A549 (cell line): Measurements from ENCODE around the gene SAMD8. TPM values are rescaled to one million over a fixed set of nuclear protein-coding genes. Genes with fewer than 3 reads are reported as not detected.

ENCODE experiments used
- ATAC-seq, 2 experiments: fragments of 200-7000 bp in 1 of 2; fragments of >200 bp in 1 of 2; cut with Nextera tagmentation in 1 of 2; cut with Tn5 transposase in 1 of 2; 3 replicates each; pipeline versions ENCODE4 v1.8.0 to v1.9.1; 2018 to 2020; ENCODE audit warnings: mild to moderate bottlenecking in 1 of 2, moderate library complexity in 1 of 2
- CTCF ChIA-PET: fragments of 300-600 bp; sonication (Branson Sonifier 250); formaldehyde crosslinking; extraction: SDS; loops from one replicate; lab custom pipeline; 2021; ENCODE audit warnings: antibody characterized with exemption, inconsistent platforms; lab: Yijun Ruan, JAX
- POLR2A ChIA-PET: fragments of 350-600 bp; formaldehyde crosslinking; extraction: SDS; loops from one replicate; lab custom pipeline; 2021; ENCODE audit warnings: antibody characterized with exemption, inconsistent platforms; lab: Yijun Ruan, JAX
- DNase-seq, 2 experiments: peaks; one replicate each; pipeline versions ENCODE4 v3.0.0 to v3.0.0-alpha.2; 2011 to 2016; ENCODE audit warnings: low read depth in 1 of 2, low spot score in 1 of 2
- FAIRE-seq: peaks from 2 replicates; lab custom pipeline; 2011; peaks lifted over from hg19 to GRCh38; lab: Jason Lieb, UNC
- H3K27ac ChIP-seq, 2 experiments: fragments of >200 bp; sonication (Bioruptor Twin); formaldehyde crosslinking; 3 replicates each; pipeline ENCODE4 v1.5.1; 2016 to 2017
- H3K4me1 ChIP-seq: fragments of >200 bp; sonication (Bioruptor Twin); formaldehyde crosslinking; 3 replicates; pipeline ENCODE4 v1.6.1; 2016
- H3K4me2 ChIP-seq: fragments of >200 bp; sonication (Bioruptor Twin); formaldehyde crosslinking; 3 replicates; pipeline ENCODE4 v1.6.1; 2016
- H3K4me3 ChIP-seq: fragments of >200 bp; sonication (Bioruptor Twin); formaldehyde crosslinking; 3 replicates; pipeline ENCODE4 v1.5.1; 2016
- H3K9me3 ChIP-seq: fragments of >200 bp; sonication (Bioruptor Twin); formaldehyde crosslinking; 3 replicates; pipeline ENCODE4 v1.6.1; 2016
- CHD4 ChIP-seq: fragments of 200-600 bp; sonication (generic); IDR thresholded peaks from 2 replicates; pipeline ENCODE4 v1.6.1; 2016; ENCODE audit warnings: antibody characterized with exemption, mild to moderate bottlenecking, borderline replicate concordance
- JUNB ChIP-seq: fragments of >200 bp; sonication (Bioruptor Twin); formaldehyde crosslinking; IDR thresholded peaks from 2 replicates; pipeline ENCODE4 v1.6.1; 2016
- KDM1A ChIP-seq: fragments of 200-600 bp; sonication (generic); IDR thresholded peaks from 2 replicates; pipeline ENCODE4 v1.6.1; 2016; ENCODE audit warnings: low read depth, mild to moderate bottlenecking
- MYC ChIP-seq: IDR thresholded peaks from 2 replicates; pipeline ENCODE4 v1.6.1; 2012; ENCODE audit warnings: mild to moderate bottlenecking, inconsistent platforms, low read length, improper control_type of control experiment, borderline replicate concordance
- NPAS2 ChIP-seq: fragments of 250-450 bp; sonication (Bioruptor Pico); IDR thresholded peaks from 2 replicates; pipeline ENCODE4 v1.8.0; 2022; ENCODE audit warnings: mild to moderate bottlenecking, moderate library complexity, borderline replicate concordance
- PHF8 ChIP-seq: fragments of 200-600 bp; sonication (generic); IDR thresholded peaks from 2 replicates; pipeline ENCODE4 v1.6.1; 2016; ENCODE audit warnings: low read depth, mild to moderate bottlenecking, antibody characterized with exemption, moderate library complexity, borderline replicate concordance
- POLR2AphosphoS2 ChIP-seq: conservative IDR thresholded peaks from 2 replicates; pipeline ENCODE4 v1.6.1; 2012; ENCODE audit warnings: low read length, improper control_type of control experiment, inconsistent platforms
- RAD21 ChIP-seq, 2 experiments: fragments of >200 bp in 1 of 2; sonication (Bioruptor Twin) in 1 of 2; formaldehyde crosslinking in 1 of 2; IDR thresholded peaks in 1 of 2; conservative IDR thresholded peaks in 1 of 2; 2 replicates in 1 of 2; 3 replicates in 1 of 2; pipeline ENCODE4 v1.6.1; 2012 to 2018; ENCODE audit warnings: inconsistent platforms in 1 of 2
- TP53 ChIP-seq: fragments of 250-450 bp; sonication (Bioruptor Pico); IDR thresholded peaks from 2 replicates; pipeline ENCODE4 v1.5.0; 2021; ENCODE audit warnings: mild to moderate bottlenecking, moderate library complexity
- ZC3H11A ChIP-seq: fragments of 450-650 bp; IDR thresholded peaks from 2 replicates; pipeline ENCODE4 v1.6.1; 2014; ENCODE audit warnings: antibody characterized with exemption, mild to moderate bottlenecking
- WGBS: methylation state at CpG from one replicate; pipeline ENCODE4 v1.1.6; 2017; ENCODE audit errors: missing lambda C conversion rate; 5-methylcytosine and 5-hydroxymethylcytosine counted together
- polyA plus RNA-seq, 4 experiments: library from polyadenylated mRNA; depleted of rRNA in 3 of 4; stranded (reverse); fragments of >200 nt; fragmentation: RNase III in 1 of 4; extraction: RNeasy Plus Mini Kit Qiagen cat#74134 plus additional on column Dnase treatment in 1 of 4; gene quantifications; 2 replicates in 3 of 4; 3 replicates in 1 of 4; pipeline ENCODE4 v1.2.3, GENCODE V29; 2011 to 2017
- TF ChIP-seq, protein P1 (sequence below): fragments of 250-450 bp; sonication (Bioruptor Pico); IDR thresholded peaks from 2 replicates; pipeline ENCODE4 v1.5.0; 2021; ENCODE audit warnings: mild to moderate bottlenecking, moderate library complexity, borderline replicate concordance
- TF ChIP-seq, protein P2 (sequence below): fragments of 450-650 bp; IDR thresholded peaks from 2 replicates; pipeline ENCODE4 v1.6.1; 2014; ENCODE audit warnings: antibody characterized with exemption
- TF ChIP-seq, protein P3 (sequence below): IDR thresholded peaks from 2 replicates; pipeline ENCODE4 v1.6.1; 2012
- TF ChIP-seq, protein P4 (sequence below): fragments of 250-450 bp; sonication (Bioruptor Pico); IDR thresholded peaks from 2 replicates; pipeline ENCODE4 v1.5.0; 2020; ENCODE audit warnings: low read depth, mild to moderate bottlenecking, moderate library complexity
- TF ChIP-seq, protein P5 (sequence below): IDR thresholded peaks from 2 replicates; pipeline ENCODE4 v1.6.1; 2012; ENCODE audit warnings: low read depth, borderline replicate concordance

SAMD8 gene
- polyA plus RNA-seq, 2 of the 4 experiments (the other 2 are of a cell fraction), result 10.9 to 27.9 TPM

DNA sequence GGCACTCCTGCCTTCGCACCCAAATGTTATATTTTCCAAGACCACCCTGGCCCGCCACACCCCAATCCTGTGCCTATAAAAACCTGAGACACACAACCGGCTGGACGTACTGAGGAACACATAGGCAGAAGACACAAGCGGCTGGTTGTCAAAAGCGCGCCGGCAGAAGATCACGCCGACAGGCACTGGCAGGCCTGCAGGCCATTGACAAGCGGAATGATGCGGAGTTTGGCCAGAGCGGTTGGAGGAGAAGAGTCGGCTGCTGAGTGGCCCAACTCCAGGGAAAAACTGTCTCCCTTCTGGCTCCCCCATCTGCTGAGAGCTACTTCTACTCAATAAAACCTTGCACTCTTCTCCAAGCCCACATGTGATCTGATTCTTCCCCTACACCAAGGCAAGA, 39.7 kb upstream of the SAMD8 start:
- ChIA-PET CTCF (interaction anchor here (1.8 kb wide), 1 partner anchor 164 kb away, joined by 4 read pairs; the partner anchor contains the start of gene COMTD1), POLR2A (no interaction called here)
- Histone ChIP-seq H3K9me3 (no peaks in the 10 kb centered on the region), H3K4me2 (no peak overlapping the region), H3K4me3 (no peak overlapping the region), H3K27ac (no peak overlapping the region), H3K4me1 (no peaks in the 10 kb centered on the region)
- WGBS, result 97% methylated on average over 14 of the region's 14 CpGs
- TF ChIP-seq, protein P1, sequence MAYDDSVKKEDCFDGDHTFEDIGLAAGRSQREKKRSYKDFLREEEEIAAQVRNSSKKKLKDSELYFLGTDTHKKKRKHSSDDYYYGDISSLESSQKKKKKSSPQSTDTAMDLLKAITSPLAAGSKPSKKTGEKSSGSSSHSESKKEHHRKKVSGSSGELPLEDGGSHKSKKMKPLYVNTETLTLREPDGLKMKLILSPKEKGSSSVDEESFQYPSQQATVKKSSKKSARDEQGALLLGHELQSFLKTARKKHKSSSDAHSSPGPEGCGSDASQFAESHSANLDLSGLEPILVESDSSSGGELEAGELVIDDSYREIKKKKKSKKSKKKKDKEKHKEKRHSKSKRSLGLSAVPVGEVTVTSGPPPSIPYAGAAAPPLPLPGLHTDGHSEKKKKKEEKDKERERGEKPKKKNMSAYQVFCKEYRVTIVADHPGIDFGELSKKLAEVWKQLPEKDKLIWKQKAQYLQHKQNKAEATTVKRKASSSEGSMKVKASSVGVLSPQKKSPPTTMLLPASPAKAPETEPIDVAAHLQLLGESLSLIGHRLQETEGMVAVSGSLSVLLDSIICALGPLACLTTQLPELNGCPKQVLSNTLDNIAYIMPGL (CRISPR knock-in tag), result no peak
- ATAC-seq (no peak), FAIRE-seq (no peak), DNase-seq (no peak)

DNA sequence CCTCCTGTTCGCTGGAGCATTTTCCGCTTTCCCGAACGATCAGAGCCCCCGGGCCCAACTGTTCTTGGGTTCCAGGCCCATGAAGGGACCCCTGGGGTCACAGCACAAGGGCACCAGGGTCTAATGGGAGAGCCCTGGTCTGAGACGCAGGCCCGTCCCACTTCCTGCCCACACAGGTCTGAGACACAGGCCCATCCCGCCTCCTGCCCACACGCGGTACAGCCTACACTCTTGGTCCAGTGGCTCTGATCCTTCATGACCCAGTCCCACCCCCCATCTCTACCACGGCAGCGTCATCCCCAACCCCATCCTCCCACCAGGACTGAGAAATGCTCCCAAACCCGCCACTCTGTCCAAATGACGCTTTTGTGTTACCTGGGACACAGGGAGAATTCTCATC, 38.7 kb upstream of the SAMD8 start:
- TF ChIP-seq, protein P2, sequence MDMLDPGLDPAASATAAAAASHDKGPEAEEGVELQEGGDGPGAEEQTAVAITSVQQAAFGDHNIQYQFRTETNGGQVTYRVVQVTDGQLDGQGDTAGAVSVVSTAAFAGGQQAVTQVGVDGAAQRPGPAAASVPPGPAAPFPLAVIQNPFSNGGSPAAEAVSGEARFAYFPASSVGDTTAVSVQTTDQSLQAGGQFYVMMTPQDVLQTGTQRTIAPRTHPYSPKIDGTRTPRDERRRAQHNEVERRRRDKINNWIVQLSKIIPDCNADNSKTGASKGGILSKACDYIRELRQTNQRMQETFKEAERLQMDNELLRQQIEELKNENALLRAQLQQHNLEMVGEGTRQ, result no peak
- no peak for TF ChIP-seq TP53 (CRISPR knock-in tag)
- no peak overlapping the region for H3K4me3 ChIP-seq
- no peaks in the 10 kb centered on the region for H3K9me3 ChIP-seq
- no peak for DNase-seq
- no peak overlapping the region for H3K27ac ChIP-seq
- no peak for FAIRE-seq
- ChIA-PET CTCF (interaction anchor here (1.2 to 1.8 kb wide), 2 partner anchors 26 to 163 kb away, joined by 4 to 5 read pairs; partner anchors contain the start of gene COMTD1), POLR2A (no interaction called here)
- no peak for ATAC-seq
- H3K4me2 ChIP-seq, result no peak overlapping the region
- WGBS, result 94% methylated on average over 14 of the region's 14 CpGs
- no peaks in the 10 kb centered on the region for H3K4me1 ChIP-seq

DNA sequence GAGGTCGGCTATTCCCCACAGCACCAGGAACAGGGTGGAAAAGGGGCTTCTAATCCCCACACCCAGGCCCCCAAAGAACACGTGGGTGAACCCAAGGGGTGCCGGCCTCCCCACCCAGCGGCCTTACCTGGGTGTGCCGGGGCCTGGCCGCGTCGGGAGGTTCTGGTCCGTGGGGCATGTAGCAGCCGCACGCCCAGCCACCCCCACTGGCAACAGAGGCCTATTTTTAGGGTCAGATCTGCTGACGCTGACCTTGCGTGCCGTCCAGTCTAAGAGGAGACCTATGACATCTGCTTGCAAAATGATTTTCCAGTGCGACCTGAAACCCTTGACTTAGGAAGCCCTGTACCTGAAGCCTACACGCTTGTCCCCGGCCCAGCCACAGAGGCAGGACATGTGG, 38.0 kb upstream of the SAMD8 start:
- CTCF ChIA-PET, result interaction anchor here (0.6 to 1.8 kb wide), 3 partner anchors 13 to 162 kb away, joined by 3 to 5 read pairs (median 4); partner anchors contain the start of gene COMTD1
- H3K4me2 ChIP-seq, result no peak overlapping the region
- no peak overlapping the region for H3K27ac ChIP-seq
- ATAC-seq (no peak), DNase-seq (no peak), FAIRE-seq (no peak)
- no peak for TF ChIP-seq ZC3H11A
- no peak for TF ChIP-seq POLR2AphosphoS2
- no peak for TF ChIP-seq MYC
- no peak for TF ChIP-seq NPAS2 (CRISPR knock-in tag)
- WGBS, result 84% methylated on average over 17 of the region's 17 CpGs
- no peaks in the 10 kb centered on the region for H3K4me1 ChIP-seq
- no peaks in the 10 kb centered on the region for H3K9me3 ChIP-seq
- POLR2A ChIA-PET, result no interaction called here
- no peak overlapping the region for H3K4me3 ChIP-seq

DNA sequence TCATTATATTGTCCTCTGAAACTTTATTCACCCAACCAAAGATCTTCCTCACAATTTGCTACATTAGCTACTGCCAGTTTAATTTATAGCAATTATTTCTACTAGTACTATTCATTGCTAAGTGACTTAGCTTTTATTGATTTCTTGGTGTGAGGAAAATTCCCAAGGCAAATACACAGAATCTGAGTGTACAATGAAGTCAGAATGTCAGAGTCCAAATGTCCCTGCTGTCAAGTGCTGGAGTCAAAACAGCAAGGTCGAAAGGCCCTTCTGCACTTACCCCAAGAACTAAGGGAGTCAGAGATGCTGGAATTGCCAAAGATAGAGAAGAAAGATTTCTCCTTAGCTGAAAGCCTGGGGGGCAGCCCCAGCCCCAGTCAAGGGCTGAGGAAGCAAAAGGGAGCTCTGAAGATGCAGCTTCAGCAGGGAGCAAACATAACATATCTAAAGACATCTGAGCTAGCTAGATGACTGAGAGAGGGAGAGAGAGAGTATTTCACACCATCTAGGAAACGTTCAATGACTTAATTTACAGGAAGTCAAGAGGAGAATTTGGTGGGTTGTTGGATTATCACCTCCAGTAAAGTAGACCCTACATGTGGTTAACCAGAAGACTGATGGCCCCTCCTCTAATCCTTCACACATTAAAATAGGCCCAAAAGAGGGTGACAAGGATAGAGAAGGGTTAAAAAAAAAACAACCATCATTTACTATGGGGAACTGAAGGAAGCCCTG, 36.6 kb upstream of the SAMD8 start:
- H3K27ac ChIP-seq, result no peak overlapping the region
- no peaks in the 10 kb centered on the region for H3K9me3 ChIP-seq
- no peak overlapping the region for H3K4me2 ChIP-seq
- TF ChIP-seq ZC3H11A, result no peak
- TF ChIP-seq, protein P3, sequence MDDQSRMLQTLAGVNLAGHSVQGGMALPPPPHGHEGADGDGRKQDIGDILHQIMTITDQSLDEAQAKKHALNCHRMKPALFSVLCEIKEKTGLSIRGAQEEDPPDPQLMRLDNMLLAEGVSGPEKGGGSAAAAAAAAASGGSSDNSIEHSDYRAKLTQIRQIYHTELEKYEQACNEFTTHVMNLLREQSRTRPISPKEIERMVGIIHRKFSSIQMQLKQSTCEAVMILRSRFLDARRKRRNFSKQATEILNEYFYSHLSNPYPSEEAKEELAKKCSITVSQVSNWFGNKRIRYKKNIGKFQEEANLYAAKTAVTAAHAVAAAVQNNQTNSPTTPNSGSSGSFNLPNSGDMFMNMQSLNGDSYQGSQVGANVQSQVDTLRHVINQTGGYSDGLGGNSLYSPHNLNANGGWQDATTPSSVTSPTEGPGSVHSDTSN, result no peak
- TF ChIP-seq RAD21 (conservative IDR thresholded peaks at IDR 0.05 in 1 of 2, IDR thresholded peaks at IDR 0.05 in 1 of 2), result no peak
- TF ChIP-seq CHD4, result no peak
- TF ChIP-seq KDM1A, result no peak
- TF ChIP-seq JUNB, result no peak
- TF ChIP-seq, protein P4, sequence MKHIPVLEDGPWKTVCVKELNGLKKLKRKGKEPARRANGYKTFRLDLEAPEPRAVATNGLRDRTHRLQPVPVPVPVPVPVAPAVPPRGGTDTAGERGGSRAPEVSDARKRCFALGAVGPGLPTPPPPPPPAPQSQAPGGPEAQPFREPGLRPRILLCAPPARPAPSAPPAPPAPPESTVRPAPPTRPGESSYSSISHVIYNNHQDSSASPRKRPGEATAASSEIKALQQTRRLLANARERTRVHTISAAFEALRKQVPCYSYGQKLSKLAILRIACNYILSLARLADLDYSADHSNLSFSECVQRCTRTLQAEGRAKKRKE (CRISPR knock-in tag), result no peak
- TF ChIP-seq, protein P5, sequence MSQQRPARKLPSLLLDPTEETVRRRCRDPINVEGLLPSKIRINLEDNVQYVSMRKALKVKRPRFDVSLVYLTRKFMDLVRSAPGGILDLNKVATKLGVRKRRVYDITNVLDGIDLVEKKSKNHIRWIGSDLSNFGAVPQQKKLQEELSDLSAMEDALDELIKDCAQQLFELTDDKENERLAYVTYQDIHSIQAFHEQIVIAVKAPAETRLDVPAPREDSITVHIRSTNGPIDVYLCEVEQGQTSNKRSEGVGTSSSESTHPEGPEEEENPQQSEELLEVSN, result no peak
- TF ChIP-seq PHF8, result no peak
- no peak overlapping the region for H3K4me3 ChIP-seq
- DNase-seq (no peak), ATAC-seq (no peak; a peak in 1 of 6 replicates), FAIRE-seq (no peak)
- no peaks in the 10 kb centered on the region for H3K4me1 ChIP-seq
- WGBS, result 34% methylated on average over 2 of the region's 2 CpGs
- ChIA-PET POLR2A (no interaction called here), CTCF (interaction anchor here (0.6 to 1.1 kb wide), 4 partner anchors 23 to 1189 kb away, joined by 3 read pairs; partner anchors contain the start of gene COMTD1)
